Lung microvascular endothelial cell (primary cell): ENCODE results near the gene DPEP3. TPM values are rescaled to one million over a fixed set of nuclear protein-coding genes. Genes with fewer than 3 reads are reported as not detected.
"Not testable (repeated sequence)": the region's sequence is repeated elsewhere in the genome, so short reads cannot be mapped to it uniquely, and the experiment has no call there.

ENCODE experiments used
- DNase-seq, 2 donors: peaks; one replicate each; pipeline versions ENCODE4 v3.0.0 to v3.0.0-alpha.2; 2010; ENCODE audit warnings: low read depth in 2 of 2
- total RNA-seq: library from RNA; depleted of rRNA; stranded (reverse); fragments of >200 nt; gene quantifications from 2 replicates; pipeline ENCODE4 v1.2.1, GENCODE V29; 2014

The DPEP3 gene
- total RNA-seq, 1 donor from 2014 or later, result 0.20 TPM

GRCh38 chr16:67945392-67945933 is 34.8 kb downstream of the DPEP3 start:
- no peak for DNase-seq

DNA sequence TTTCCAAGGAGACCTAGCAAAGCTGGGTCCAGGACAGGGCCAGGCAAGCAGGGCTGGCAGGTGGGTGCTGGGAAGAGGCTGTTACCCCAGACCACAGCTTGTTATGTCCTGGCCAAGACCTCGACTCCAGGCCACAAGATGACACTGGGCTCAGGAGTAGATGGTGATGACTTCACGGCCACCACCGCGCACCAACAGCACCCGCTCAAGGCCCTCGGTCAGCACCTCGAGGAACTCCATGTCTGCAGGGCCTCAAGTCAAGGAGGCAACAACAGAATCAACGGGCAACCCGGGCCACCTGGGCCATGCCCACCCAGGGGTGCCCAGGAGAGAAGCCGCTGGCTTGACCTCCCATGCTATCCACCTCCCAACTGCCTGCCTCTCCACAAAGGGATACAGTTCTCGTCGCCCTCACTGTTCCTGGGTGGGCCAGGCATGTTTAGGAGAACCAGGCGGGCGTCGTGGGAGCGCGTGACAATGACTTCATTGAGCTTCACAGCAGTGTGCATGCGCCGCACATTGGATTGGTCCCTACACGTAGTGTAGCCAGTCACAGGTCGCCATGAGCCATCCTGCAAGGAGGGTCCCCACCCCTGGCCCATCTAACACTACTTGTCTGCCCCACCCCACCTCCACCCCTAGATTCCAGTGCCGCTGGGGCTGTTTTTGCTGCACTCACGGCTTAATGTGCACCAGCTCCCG is 35.5 kb downstream of the DPEP3 start:
- DNase-seq, result no peak

GRCh38 chr16:67943619-67944504 is 36.4 kb downstream of the DPEP3 start, which contains the start of gene LCAT:
TSS of gene LCAT (minus strand) at chr16:67944120. CDS start at chr16:67944101, 19 bp downstream.
- DNase-seq, result no peak

- DNase-seq, result no peak
Observed at GRCh38 chr16:67943256-67943618, 37.1 kb downstream of the DPEP3 start.

DNA sequence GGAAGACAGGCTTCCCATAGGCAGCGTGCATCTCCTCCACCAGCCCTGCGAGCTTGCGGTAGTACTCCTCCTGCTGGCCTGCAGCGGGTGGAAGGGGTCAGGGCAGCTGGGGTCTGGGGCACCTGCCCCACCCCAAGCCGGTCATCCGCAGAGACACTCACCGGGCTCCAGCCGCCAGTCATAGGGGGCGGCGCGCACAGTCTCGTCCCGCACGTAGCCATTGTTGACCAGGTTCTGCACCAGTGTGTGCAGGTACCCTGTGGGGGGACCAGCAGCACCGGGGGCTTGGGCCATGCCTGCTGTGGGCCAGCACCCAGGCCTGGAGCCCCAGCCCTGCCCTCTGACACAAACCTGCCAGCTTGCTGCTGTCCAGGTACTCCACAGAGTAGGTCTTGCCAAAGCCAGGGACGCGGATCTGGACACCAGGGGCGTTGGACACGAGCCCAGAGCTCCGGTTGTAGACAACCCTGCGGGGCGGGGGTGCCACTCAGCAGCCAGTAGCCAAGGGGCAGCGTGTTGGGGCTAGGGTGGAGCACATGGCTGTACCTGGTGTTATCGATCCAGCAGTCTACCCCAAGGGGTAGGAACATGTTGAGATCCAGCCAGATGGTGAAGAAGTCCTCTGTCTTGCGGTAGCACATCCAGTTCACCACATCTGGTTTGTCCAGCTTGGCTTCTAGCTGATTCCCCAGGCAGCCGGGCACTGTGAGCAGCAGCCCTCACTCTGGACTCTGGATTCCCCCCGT is 37.6 kb downstream of the DPEP3 start:
- DNase-seq, result no peak

DNA sequence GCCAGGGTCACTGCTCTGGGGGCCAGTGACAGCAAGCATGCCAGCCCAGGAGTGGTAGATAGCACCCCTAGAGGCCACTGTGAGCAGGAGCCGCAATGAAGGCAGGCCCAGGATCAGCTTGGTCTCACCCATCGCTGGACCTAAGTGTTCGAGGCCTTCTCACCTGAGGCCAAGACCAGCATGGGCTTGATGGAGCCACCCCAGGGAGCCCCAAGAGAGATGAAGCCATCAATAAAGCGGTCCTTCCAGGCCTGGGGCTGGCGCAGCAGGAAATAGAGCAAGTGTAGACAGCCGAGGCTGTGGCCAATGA is 38.1 kb downstream of the DPEP3 start:
- DNase-seq, result peak in 1 of 2 donors; percentile 56

DNA sequence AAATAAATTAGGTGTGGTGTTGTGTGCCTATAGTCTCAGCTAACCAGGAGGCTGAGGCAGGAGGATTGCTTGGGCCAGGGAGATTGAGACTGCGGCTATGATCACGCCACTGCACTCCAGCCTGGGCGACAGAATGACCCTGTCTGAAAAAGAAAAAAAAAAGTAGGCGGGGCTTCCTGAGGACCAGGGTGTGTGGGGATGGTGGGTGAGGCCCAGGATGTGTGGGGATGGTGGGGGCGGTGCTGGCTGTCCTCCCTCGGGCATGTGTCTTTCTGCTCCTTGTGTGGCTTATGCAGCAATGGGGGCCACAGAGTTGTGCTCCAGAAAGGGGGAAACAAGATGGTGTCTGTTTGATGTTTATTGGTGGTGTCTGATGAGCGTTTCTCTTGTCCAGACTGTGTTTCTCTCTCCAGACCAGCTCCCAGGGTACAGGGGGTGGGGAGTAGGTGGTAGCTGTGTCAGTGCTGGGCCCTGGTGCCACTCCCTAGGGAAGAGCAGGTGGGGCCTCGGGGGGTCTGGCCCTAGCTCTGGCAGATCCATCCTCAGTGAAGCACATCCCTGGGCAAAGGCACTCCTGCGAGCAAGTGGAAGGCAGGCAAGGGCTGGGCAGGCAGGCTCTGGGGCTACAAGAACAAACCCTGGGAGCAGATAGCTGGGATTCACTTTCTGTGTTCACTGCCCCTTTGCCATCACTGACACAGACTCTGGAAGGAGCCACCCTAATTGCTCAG is 38.7 kb downstream of the DPEP3 start:
- no peak for DNase-seq

DNA sequence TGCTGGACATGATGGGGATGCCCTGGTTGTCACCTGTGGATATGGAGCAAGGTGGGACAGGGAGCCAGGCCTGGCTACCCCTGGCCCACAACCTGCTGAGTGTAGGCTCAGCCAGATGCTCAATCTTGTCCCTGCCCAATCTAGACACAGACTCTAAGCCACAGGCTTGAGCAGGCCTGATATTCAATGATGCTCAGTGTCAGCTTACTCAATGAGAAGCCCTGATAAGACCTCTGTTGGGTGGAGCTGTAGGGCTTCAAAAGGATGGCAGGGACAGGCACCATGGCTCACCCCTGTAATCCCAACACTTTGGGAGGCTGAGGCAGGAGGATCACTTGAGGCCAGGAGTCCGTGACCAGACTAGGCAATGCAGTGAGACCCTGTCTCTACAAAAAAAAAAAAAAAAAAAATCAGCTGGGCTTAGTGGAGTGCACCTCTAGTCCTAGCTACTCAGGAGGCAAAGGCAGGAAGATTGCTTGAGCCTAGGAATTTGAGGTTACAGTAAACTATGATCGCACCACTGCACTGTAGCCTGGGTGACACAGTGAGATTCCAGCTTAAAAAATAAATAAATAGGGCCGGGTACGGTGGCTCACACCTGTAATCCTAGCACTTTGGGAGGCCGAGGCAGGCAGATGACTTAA is 39.7 kb downstream of the DPEP3 start:
- DNase-seq, result no peak

DNA sequence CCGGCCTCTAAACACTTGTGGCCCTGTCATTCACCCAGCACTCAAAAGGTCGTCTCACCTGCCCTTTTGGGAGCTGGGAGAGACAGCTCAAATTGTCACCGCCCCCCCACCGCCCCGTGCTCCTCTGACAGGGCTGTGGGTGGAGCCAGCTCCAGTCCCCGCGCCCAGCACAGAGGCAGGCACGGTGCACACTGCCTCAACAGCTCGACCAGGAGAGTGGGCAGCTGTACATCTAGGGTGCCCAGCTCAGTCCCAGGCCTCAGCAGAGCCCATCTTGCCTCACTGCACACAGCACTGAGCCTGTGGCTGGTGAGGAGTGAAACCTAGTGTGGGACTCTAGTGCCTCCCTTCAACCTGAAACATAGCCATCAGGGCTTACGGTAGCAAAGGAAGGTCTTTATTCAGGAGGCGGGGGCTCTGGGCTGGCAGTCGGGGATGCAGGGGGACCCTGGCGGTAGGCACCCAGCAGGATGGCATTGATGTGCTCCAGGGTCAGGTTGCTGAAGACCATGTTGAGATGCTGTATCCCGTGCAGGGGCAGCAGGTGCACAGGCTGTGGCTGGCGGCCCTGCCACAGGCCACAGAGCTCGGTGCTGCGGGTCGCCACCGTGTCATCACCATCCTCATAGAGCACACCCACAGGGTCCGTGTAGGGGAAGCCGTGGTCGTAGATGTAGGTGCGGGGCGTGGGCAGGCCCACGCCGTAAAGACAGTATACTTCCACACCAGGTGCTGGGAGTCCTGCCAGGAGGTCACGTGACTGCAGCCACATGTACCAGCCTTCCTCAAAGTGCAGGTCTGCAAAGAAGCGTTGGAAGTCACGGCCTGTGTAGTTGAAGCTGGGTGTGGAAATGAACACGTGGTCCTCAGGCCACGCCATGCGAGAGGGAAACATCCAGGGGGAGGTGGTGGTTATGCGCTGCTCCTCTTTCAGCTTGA is 40.5 kb downstream of the DPEP3 start:
- no peak for DNase-seq

GRCh38 chr16:67937713-67938112 is 42.6 kb downstream of the DPEP3 start:
- not testable (repeated sequence) for DNase-seq

DNA sequence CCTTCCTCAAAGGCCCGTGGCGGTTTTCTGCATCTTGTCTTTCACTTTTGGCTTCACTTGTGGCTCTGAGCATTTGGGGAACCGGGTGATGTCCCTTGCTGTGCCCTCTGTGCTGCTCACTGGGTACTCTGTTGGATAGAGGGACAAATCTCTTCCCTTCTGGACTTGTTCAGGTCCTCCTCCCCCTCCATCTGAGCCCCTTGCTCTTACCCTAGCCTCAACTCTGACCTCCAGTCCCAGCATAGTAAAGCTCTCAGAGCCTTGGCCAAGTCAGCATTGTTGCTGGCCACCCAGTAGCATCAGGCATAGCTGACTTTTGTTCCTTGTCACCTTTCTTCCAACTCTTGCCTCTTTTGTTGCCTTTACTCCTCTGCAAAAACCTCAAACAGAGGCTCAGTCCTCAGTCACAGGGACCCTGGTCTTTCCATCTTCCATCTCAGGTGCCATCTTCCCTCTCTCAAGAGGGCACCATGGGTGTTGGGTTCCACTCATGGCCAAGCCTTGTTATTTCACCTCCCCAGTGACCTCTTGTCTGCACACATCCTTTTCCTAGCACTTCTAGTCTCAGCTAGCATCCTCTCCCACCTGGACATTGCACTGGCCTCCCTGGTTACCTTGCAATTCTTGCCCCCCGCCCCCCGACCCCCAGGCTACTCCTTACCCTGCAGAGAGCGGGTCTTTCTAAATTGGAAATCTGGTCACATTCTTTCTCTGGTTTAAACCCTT is 43.3 kb downstream of the DPEP3 start:
- no peak for DNase-seq

- peak; percentile 56 to 78 for DNase-seq
Observed at GRCh38 chr16:67936124-67936879, 44.0 kb downstream of the DPEP3 start, which contains the start of gene PSMB10. TSS of gene PSMB10 (minus strand) at chr16:67936850. CDS start at chr16:67936749, 101 bp downstream.

DNA sequence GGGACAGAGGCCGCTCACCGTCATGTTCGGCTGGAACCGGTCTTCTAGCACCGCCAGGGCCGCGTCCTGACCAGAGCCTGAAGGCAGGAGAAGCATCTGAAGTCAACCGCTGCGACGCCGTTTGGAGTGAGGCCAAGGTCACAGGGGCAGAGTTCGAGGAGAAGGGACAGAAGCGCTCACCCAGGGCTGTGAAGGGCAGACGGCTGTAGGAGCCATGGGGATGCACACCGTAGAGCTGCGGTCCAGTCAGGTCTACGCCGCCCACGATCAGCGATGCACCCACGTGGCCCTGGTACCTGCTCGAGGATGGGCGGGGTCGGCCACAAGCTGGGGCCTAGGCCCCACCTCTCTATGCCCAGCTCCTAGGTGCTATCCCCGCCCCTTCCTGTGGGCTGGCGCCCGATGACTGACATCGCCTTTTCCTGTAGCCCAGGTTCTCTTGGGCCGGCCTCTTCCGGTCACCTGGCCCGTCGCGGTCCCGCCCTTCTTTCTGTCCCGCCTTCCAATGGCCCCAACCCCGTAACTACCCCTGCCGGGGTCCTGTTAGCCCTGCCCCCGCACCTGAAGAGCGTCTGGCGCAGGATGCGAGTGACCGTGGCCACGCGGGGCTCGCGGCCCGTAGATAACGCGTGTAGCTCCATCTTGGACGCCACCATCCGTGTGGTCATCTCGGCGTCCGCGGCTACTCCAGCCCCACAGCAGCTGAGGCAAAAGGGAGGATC is 44.7 kb downstream of the DPEP3 start:
- DNase-seq, result peak; percentile 88 to 92

DNA sequence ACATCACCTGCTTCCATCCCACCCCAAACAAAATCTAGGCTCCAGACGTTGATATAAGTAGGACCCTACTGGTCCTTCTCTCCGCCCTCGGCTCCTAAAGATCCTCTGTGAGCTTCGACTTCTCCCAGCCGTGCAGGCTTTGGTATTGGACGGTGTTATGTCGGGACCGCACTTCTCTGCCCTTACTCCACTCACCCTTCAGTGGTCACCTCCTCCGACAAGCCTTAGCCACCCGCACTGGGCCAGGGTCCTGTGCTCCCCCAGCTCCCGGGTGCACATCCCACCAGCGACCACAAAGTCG is 45.2 kb downstream of the DPEP3 start:
- DNase-seq, result no peak

DNA sequence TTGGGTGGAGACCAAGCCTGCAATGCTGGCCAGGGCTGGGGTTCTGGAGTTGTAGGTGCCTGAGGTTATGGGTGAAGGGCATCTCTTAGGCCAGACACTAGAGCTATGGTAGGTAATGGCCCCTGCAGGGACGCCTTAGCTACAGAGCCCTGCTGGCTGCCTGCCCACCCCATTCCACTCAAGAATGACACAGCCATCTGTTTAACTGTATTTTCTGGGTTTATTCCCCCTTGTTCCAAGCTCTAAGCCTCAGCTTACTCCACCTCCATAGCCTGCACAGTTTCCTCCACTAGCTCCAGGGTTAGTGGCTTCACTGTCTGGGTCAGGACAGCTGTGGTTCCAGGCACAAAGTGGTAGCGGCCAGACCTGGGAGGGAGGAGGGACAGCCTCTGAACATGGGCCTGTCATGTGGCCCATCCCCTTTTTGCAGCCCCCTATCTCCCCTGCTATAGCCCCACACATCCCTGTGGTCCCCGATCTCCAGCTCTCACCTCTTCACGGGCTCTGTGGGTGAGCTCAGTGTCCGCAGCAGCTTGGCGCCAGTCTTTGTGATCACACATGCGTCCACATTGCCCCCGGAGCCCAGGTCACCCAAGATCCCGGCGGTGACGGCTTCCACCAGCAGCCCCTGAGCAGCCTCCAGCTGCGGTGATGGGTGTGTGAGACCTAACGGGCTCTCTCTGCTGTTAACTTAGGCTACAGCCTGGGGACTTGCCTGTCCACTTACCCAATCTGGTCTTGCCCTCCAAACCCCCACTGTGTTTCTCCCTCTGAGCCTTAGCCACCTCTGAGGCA is 45.8 kb downstream of the DPEP3 start:
- no peak for DNase-seq

GRCh38 chr16:67933805-67934204 is 46.5 kb downstream of the DPEP3 start:
- DNase-seq, result no peak

DNA sequence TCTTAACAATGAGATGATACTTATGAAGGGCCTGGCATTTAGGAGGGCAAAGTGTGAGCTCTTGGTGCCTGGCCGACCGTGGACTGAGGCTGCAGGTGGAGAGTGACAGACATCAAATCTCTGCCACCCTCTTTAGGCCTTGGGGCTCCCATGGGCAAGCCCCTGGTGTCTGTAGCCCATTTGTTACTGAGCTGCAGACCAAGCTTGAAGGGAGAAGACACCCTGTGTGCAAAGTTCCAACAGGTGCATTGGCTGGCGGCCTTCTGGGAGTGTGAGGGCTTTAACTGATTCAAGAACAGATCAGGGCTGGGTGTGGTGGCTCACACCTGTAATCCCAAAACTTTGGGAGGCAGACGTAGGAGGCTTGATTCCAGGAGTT is 47.8 kb downstream of the DPEP3 start:
- no peak for DNase-seq
